Mononuclear cell (primary cell): ENCODE data around the gene SERPINH1. TPM values are rescaled to one million over a fixed set of nuclear protein-coding genes. Genes with fewer than 3 reads are reported as not detected.

Experiments used
- H3K27me3 ChIP-seq: 2 replicates; pipeline ENCODE4 v1.6.0; 2011; ENCODE audit warnings: low read length, control low read depth; ENCODE audit not compliant: insufficient read depth
- H3K4me1 ChIP-seq: 2 replicates; pipeline ENCODE4 v1.5.1; 2011; ENCODE audit warnings: mild to moderate bottlenecking, low read length, control low read depth; ENCODE audit not compliant: insufficient read depth
- H3K4me3 ChIP-seq: 2 replicates; pipeline ENCODE4 v1.5.1; 2011; ENCODE audit warnings: mild to moderate bottlenecking, low read length, moderate library complexity
- H3K9me3 ChIP-seq: 2 replicates; pipeline ENCODE4 v1.5.1; 2011; ENCODE audit warnings: low read depth, mild to moderate bottlenecking, control low read depth, low read length
- total RNA-seq: library from RNA; depleted of rRNA; stranded (reverse); fragments of >200 nt; gene quantifications from one replicate; pipeline ENCODE4 v1.2.3, GENCODE V29; 2012

The SERPINH1 gene
- total RNA-seq, 1 donor: 2.3 TPM

DNA sequence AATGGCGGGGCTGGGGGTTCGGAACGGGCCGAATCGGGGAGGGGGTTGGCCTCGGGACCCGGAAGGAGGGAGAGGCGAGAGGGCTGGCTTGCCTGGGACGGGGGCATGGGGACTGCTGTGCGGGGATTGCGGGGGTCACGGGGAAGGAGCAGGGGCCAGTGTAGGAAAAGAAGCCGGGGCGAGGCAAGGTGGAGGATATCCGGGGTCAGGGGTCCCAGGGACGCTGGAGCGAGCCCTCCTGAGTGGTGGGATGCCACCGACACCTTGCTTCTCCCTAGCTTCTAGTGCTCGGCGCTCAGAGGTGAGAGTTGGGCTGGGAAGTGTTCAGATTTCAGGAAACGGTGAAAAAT is 35.9 kb upstream of the SERPINH1 start:
- Histone ChIP-seq H3K4me3 (peak overlapping the region; percentile 57), H3K9me3 (no peaks in the 10 kb centered on the region), H3K27me3 (no peaks in the 10 kb centered on the region), H3K4me1 (peaks cover 30% of the 10 kb centered on the region)

DNA sequence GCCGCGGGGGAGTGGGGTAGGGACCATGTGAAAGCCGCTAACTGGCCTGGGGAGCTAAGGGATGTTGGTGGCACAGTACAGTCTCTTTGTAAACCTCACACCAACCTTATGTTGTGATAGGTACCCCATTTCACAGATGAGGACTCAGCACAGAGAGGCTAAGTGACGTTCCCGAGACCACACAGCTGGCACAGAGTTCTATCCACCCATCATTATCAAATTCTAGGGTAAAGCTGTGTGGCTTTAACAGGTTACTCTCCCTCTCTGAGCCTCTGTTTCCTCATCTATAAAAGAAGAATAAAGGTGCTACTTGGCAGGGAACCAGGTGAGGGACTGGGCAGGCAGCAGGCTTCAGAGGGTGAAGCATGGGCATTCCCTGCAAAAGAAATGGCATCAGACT is 34.9 kb upstream of the SERPINH1 start:
- Histone ChIP-seq H3K4me3 (no peak overlapping the region), H3K9me3 (no peaks in the 10 kb centered on the region), H3K27me3 (no peaks in the 10 kb centered on the region), H3K4me1 (peaks cover 32% of the 10 kb centered on the region)

DNA sequence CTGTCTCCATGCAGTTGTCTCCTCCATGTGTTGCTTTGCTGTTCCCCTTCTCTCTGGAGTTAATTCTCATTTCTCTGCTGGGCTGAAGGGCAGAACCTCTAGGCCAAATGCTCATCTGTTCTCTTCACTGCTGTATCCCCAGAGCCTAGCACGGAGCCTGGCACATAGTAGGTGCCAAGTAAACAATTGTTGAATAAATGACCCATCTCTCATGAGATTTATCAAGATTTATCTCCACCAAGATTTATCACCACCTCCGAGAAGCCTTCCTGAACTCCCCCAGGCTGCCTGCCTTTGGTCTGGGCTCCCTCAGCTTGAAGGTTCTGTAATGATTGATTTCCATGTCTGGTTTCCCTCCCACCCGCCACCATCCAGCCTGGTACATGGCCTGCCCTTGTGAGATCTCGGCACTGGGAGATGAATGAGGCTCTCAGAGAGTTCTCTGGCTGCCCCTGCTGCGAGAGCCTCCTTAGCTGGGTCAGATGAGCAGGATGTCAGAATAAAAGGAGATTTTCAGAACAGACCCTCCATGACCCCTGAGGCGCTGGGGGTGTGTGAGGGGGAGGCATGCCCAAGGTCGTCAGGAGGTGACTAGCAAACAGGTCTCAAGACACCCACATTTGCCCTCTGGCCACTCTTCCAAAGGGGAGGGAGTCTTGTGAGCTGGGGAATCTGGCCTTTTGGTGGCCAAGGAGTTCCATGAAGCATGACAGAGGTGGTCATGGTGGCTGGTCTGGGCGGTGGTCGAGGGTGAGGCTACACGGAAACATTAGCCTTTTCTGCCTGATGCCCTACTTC is 33.9 kb upstream of the SERPINH1 start:
- Histone ChIP-seq H3K4me1 (peaks cover 33% of the 10 kb centered on the region), H3K4me3 (no peak overlapping the region), H3K27me3 (no peaks in the 10 kb centered on the region), H3K9me3 (no peaks in the 10 kb centered on the region)

DNA sequence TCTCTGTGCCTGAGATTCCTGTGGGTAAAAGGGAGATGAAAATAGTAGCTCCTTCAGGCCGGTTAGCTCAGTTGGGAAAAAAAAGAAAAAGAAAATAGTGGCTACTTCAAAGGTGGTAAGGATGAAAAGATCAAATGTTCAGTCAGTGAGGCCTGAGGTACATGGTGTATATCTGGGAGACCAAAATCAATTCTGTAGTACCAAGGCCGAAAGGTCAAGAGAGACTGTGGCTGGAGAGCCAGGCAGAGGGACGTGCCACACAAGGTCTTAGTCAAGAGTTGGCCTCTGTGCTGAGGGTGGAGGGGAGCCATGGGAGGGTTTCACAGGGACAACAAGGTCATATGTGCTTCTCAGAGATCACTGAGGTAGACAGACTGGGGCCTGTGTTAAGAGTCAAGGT is 31.5 kb upstream of the SERPINH1 start:
- peaks cover 17% of the 10 kb centered on the region for H3K4me1 ChIP-seq
- H3K27me3 ChIP-seq: no peaks in the 10 kb centered on the region

DNA sequence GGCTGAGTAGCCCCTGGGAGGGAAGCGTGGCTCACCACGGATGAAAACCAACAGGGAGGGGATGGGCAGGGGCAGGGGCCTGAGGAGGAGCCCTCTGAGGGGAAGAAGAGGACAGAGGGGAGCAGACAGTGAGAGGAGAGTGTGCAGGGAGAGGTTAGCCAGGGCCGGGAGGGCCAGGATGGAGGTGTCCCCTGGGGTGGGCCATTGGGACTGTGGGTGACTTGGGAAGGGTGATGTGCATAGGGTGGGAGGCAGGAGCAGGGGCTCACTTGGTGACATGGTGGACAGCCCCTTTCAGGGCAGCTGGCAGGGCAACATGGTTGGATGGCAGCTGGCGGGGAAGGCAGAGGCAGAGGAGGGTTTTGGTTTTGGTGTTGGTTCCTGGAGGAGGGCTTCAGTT is 30.7 kb upstream of the SERPINH1 start:
- H3K9me3 ChIP-seq: no peaks in the 10 kb centered on the region

More for the DNA sequence above, 31.5 kb upstream of the SERPINH1 start:
- no peaks in the 10 kb centered on the region for H3K9me3 ChIP-seq
- H3K4me3 ChIP-seq: no peak overlapping the region

DNA sequence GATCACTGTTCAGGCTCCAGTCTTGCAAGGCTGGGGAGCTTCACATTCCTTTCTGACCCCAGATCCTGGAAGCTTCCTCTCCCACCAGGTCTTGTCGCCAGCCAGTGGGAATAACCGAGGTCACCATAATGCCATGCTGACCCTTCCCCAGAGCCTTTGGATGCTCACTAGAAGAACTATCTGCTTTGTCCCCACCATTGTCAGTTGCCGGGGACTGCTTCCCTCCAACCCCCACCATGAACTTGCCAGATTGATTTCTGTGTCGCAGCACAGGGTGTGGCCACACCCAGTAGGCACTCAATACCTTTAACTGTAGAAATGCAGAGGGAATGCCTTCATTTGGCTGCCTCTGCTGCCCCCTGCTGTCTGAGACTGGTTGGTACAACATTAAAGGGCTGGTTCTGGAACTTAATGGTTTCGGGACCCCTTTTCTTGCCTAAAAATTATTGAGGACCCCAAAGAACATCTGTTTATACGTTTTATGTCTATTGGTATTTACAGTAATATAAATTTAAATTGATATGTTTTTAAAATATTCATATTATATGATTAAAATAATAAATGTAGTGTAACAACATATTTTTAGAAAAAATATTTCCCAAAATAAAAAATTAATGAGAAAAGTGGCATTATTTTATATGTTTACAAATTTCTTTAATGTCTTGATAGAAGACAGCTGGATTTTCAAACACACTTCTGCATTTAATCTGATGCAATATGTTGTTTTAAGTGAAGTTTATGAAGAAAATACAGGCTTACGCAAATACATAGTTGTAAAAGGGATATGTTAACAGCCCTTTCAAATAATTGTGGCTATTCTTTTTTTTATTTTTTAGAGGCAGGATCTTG is 29.6 kb upstream of the SERPINH1 start:
- H3K4me1 ChIP-seq: peaks cover 26% of the 10 kb centered on the region
- no peak overlapping the region for H3K4me3 ChIP-seq
- no peaks in the 10 kb centered on the region for H3K27me3 ChIP-seq
- no peaks in the 10 kb centered on the region for H3K9me3 ChIP-seq

More for the DNA sequence above, 30.7 kb upstream of the SERPINH1 start:
- H3K4me1 ChIP-seq: peaks cover 18% of the 10 kb centered on the region
- H3K4me3 ChIP-seq: no peak overlapping the region
- H3K27me3 ChIP-seq: no peaks in the 10 kb centered on the region

DNA sequence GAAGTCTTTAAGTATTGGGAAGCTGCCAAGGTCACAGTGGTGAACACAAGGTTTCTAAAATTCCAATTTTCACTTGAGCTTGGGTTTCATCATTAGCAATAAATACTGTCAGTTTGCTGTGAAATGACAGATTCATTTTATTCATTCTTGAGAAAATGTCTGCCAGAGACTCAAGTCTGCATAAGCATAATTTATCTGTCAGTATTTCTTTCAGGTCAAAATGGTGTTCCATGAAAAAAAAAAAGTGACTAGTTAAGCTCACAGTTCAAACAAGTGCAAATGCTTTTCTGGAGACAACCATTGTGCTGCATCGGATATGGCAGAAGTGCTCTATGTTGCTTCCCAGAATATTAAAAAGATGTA is 28.2 kb upstream of the SERPINH1 start:
- H3K4me1 ChIP-seq: peaks cover 37% of the 10 kb centered on the region
- H3K4me3 ChIP-seq: no peak overlapping the region
- H3K9me3 ChIP-seq: no peaks in the 10 kb centered on the region
- no peaks in the 10 kb centered on the region for H3K27me3 ChIP-seq

DNA sequence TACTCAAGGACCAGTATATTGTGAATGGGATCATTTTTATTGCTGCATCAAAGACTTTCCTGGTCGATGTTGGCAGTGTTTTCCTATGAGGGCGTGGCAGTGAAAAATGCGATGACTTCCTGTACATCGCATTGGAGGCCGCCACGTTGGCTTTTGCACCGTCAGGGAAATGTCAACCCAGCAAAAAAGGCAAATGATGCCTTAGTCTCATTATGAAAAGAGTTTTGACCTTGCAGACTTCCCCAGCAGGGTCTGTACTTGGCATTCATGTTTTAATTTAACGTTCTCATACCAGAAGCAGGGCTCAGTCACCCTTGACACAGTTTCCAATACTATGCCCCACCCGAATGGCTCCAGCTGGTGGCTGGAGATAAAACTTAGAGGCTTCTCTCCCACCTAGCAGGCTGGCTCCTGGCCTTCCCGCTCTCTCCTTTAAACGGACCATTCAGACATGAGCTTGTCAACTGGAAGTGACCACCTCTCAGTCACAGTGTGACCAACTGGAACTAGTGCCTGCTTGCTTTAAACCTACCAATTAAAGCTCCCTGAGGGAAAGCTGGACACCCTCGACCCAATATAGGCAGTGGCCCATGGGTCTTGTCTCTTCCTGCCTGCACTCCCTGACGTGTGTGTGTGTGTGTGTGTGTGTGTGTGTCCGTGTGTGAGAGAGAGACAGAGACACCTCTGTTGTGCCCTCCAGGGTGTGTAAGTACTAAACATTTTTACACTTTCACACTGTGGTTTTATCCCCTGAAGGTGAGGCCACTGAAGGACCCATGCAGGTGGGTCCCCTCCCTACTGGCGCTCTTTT is 27.6 kb upstream of the SERPINH1 start:
- no peak overlapping the region for H3K4me3 ChIP-seq
- peaks cover 37% of the 10 kb centered on the region for H3K4me1 ChIP-seq
- no peaks in the 10 kb centered on the region for H3K27me3 ChIP-seq
- H3K9me3 ChIP-seq: no peaks in the 10 kb centered on the region

DNA sequence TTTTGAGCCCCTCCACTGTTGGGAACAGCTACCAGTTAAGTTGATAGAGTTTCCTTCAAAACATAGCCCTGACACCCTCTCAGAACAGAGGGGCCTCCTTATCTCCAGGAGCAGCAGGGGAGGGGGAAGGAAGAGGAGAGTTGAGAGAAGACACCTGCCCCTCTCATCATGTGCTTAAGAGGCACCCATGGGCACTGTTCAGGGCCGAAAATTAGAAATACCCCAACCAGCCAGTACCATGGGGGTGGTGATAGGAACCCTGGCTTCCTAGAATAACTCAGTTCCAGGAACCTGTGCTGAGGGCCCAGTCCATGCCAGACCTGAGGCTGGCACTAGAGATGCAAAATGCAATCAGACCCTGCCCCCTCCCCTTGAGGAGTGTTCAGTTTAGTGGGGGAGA is 27.0 kb upstream of the SERPINH1 start:
- Histone ChIP-seq H3K4me3 (no peak overlapping the region), H3K4me1 (peaks cover 37% of the 10 kb centered on the region), H3K27me3 (no peaks in the 10 kb centered on the region), H3K9me3 (no peaks in the 10 kb centered on the region)

DNA sequence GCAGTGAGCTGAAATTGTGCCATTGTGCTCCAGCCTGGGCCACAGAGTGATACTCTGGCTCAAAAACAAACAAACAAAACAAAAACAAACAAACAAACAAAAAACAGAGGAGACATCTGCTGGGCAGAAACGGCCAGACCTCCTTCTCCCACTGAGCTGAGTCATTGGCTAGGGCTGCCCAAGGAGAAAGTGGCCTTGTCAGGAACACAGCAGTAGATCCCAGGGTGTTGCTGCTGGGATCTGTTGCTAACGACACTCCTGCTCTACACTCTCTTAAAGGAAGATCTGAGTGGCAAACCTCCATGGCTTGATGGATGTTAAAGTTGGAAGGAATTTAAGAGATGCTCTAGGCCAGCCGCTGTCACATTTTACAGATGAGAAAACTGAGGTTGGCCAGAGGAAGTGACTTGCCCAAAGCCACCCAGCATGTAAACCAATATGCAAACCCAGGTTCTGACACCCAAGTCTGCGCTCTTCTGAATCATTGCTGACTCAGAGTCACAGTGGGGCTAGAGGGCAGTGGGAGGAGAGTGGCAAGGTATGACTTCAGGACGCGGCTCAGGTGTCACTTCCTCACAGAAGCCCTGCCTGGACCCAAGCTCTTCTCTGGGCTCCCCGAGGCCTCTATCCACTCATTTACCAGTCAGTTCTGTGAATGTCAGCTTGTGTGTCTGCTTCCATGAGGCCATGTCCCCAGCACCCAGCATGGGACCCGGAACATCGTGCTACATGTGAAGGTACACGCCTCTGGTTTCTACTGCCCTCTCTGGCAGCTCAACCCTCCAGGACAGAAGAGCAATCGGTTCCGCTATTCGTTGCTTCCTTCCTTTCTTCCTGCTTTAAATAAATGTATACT is 25.0 kb upstream of the SERPINH1 start:
- peaks cover 36% of the 10 kb centered on the region for H3K4me1 ChIP-seq
- H3K9me3 ChIP-seq: no peaks in the 10 kb centered on the region
- H3K4me3 ChIP-seq: no peak overlapping the region
- no peaks in the 10 kb centered on the region for H3K27me3 ChIP-seq

DNA sequence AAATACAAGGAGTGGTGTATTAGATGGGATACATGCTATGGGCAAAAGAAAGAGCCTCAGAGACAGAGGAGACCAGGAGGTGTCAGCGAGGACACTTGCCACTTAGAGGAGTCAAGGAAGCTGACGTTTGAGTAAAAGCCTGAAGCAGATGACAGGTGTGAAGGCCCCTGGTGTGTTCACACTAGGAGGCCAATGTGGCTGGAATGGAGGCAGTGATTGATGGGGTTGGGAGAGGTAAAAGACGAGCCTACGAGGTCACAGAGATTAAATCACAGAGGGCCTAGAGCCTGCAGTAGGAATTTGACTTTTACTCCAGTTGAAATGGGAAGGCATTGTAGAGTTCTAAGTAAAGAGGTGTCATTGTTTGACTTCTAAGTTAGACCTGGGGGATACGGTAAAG is 24.3 kb upstream of the SERPINH1 start:
- H3K4me1 ChIP-seq: peaks cover 32% of the 10 kb centered on the region
- no peaks in the 10 kb centered on the region for H3K27me3 ChIP-seq
- H3K9me3 ChIP-seq: no peaks in the 10 kb centered on the region
- no peak overlapping the region for H3K4me3 ChIP-seq

DNA sequence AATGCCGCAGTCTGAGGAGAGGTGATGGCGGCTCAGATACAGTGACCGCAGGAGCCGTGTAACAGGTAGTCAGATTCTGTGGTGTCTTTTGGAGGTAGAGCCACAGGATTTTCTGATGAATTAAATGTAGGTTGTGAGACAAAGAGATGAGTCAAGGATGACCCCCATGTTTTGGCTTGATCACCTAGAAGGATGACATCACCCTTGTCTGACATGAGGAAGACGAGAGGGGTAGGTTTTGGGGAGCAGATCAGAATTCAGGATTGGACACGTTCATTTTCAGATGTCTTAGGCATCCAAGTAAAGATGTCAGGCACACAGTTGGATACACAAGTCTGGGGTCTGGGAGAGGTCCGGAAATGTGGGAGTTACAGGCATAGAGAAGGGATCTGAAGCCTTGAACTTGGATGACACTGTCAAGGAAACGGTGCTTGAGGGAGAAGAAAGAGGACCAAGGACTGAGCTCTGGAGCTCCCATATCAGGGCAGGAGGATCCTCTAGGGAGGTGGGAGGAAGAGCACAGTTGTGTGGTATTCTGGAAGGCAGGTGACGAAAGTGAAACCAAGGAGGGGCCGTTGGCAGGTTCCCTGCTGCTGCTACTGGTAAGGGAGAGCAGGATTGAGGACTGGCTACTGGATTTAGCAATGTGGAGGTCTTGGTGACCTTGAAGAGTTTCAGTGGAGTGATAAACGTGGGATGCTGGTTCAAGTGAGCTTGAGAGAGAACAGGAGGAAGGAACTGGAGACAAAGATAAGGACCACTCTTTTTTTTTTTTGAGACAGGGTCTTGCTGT is 23.7 kb upstream of the SERPINH1 start:
- no peaks in the 10 kb centered on the region for H3K27me3 ChIP-seq
- no peak overlapping the region for H3K4me3 ChIP-seq
- H3K4me1 ChIP-seq: peaks cover 32% of the 10 kb centered on the region
- no peaks in the 10 kb centered on the region for H3K9me3 ChIP-seq

DNA sequence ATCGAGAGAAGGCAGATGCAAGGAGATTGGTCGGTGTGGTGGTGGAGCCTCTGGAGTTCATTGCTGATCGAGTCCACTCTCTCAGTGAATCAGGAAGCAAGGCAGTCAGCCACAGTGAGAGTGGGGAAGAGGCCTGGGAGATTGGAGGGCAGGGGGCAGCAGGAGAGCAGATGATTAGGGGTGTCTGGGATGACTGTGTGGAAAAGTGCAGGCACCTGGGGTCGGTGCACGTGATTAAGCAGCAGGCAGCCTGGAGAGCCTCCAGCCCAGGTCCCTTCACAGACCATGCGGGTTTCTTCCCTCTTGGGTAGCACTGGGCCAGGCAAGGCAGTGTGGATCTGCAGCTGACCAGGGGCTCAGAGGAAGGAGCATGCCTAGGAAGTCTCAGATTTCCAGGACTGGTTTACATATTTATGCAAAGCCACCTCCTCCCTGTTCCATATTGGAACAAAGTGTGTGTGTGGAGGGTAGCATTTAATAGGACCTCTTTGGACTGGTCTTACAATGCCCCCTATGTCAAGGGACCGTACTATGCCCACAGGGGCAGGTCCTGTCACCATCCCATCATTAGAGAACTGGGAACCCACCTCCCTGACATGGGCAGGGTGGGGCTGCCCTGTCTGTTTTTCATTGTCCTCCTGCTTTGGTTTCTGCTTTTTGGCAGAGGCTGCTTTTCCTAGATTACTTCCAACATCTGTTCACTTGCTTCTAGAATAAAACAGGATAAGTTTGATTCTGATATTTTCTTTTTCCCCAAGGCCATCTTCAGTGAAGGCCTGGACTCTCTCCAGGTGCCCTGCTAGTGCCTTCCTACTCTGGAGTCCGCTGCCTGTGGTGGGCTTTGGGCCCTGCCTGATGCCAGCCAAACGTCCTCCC is 22.4 kb upstream of the SERPINH1 start:
- Histone ChIP-seq H3K27me3 (no peaks in the 10 kb centered on the region), H3K9me3 (no peaks in the 10 kb centered on the region)

More for the DNA sequence above, 22.4 kb upstream of the SERPINH1 start:
- no peak overlapping the region for H3K4me3 ChIP-seq
- peaks cover 26% of the 10 kb centered on the region for H3K4me1 ChIP-seq
